OCI-LY7 (cell line): Measurements from ENCODE around the gene NCBP2. TPM values are rescaled to one million over a fixed set of nuclear protein-coding genes. Genes with fewer than 3 reads are reported as not detected.

Experiments
- BruUV-seq: library from RNA; stranded (reverse); fragments of 400-500 nt; replicated peaks from 2 replicates; lab custom pipeline; 2021; lab: Mats Ljungman, UMichigan
- CTCF ChIA-PET: fragments of 300-600 bp; sonication (Branson Sonifier 250); formaldehyde crosslinking; loops from one replicate; lab custom pipeline; 2022; ENCODE audit warnings: antibody characterized with exemption; ENCODE audit not compliant: unreplicated experiment; lab: Charles Lee
- POLR2A ChIA-PET: fragments of 300-600 bp; sonication (Branson Sonifier 250); formaldehyde crosslinking; loops from one replicate; lab custom pipeline; 2022; ENCODE audit warnings: antibody characterized with exemption; lab: Charles Lee
- DNase-seq: peaks from one replicate; pipeline ENCODE4 v3.0.0-alpha.2; 2015; ENCODE audit warnings: low spot score
- H2AFZ ChIP-seq: fragments of 200-600 bp; sonication (generic), shearing (Covaris generic); 2 replicates; pipeline ENCODE4 v1.6.1; 2014; ENCODE audit warnings: mild to moderate bottlenecking, antibody characterized with exemption, low read length, moderate library complexity
- H3K27ac ChIP-seq: fragments of 200-600 bp; sonication (generic); 2 replicates; pipeline ENCODE4 v1.5.1; 2014; ENCODE audit warnings: mixed run types, low read depth, mild to moderate bottlenecking, moderate library complexity, low read length, inconsistent platforms; ENCODE audit not compliant: poor library complexity, severe bottlenecking
- H3K36me3 ChIP-seq: fragments of 200-600 bp; sonication (generic); 2 replicates; pipeline ENCODE4 v1.6.1; 2014; ENCODE audit warnings: mild to moderate bottlenecking, antibody characterized with exemption, low read length, moderate library complexity, mixed read lengths; ENCODE audit not compliant: insufficient read depth
- H3K4me1 ChIP-seq: fragments of 200-600 bp; sonication (generic); 2 replicates; pipeline ENCODE4 v1.5.1; 2014; ENCODE audit warnings: mild to moderate bottlenecking, low read length; ENCODE audit not compliant: insufficient read depth, poor library complexity, severe bottlenecking
- H3K4me2 ChIP-seq: fragments of 200-600 bp; sonication (generic); 2 replicates; pipeline ENCODE4 v1.6.1; 2014; ENCODE audit warnings: mild to moderate bottlenecking, low read length
- H3K4me3 ChIP-seq: fragments of 200-600 bp; sonication (generic); 2 replicates; pipeline ENCODE4 v1.5.1; 2014; ENCODE audit warnings: mild to moderate bottlenecking, low read depth, low read length; ENCODE audit not compliant: poor library complexity, severe bottlenecking
- H3K79me2 ChIP-seq: fragments of 200-600 bp; sonication (generic); 2 replicates; pipeline ENCODE4 v1.6.1; 2016; ENCODE audit warnings: low read depth, mild to moderate bottlenecking, low read length, moderate library complexity, mixed read lengths; ENCODE audit not compliant: insufficient read depth
- H3K9me2 ChIP-seq: fragments of 200-600 bp; sonication (generic); 2 replicates; pipeline ENCODE4 v1.6.1; 2016; ENCODE audit warnings: mild to moderate bottlenecking, low read length, mixed read lengths; ENCODE audit not compliant: insufficient read depth
- H3K9me3 ChIP-seq: fragments of 200-600 bp; sonication (generic); 2 replicates; pipeline ENCODE4 v1.6.1; 2014; ENCODE audit warnings: mild to moderate bottlenecking, mixed run types, low read length, mixed read lengths
- H4K20me1 ChIP-seq: fragments of 200-600 bp; sonication (generic); 2 replicates; pipeline ENCODE4 v1.6.1; 2014; ENCODE audit warnings: mild to moderate bottlenecking, antibody characterized with exemption, low read length, moderate library complexity, mixed read lengths; ENCODE audit not compliant: insufficient read depth
- CTCF ChIP-seq: fragments of 200-600 bp; sonication (generic); conservative IDR thresholded peaks from 2 replicates; pipeline ENCODE4 v1.5.1; 2014; ENCODE audit warnings: mild to moderate bottlenecking, antibody characterized with exemption, low read length, moderate library complexity, mixed read lengths
- EZH2phosphoT487 ChIP-seq: fragments of 200-600 bp; sonication (generic); IDR thresholded peaks from 2 replicates; pipeline ENCODE4 v1.6.1; 2018; ENCODE audit warnings: low read depth, borderline replicate concordance, mild to moderate bottlenecking, mixed run types, antibody characterized with exemption, low read length, moderate library complexity, mixed read lengths
- intact Hi-C: fragments of 100-400 bp; cut with micrococcal nuclease; formaldehyde crosslinking; loops from one replicate; pipeline ENCODE4 v1.10.0; 2022; ENCODE audit not compliant: unreplicated experiment
- total RNA-seq, 2 experiments: library from RNA; depleted of rRNA in 1 of 2; stranded (reverse); fragments of >200 nt in 1 of 2; shearing (Covaris generic) in 1 of 2; gene quantifications; 2 replicates each; pipeline ENCODE4 v1.2.3, GENCODE V29; 2014 to 2022

The NCBP2 gene
- total RNA-seq, 2 experiments from 2014 or later = 46.4 to 73.6 TPM

GRCh38 chr3:196886144-196886543 is 56.2 kb downstream of the NCBP2 start:
- Histone ChIP-seq H3K27ac (no peak overlapping the region), H2AFZ (no peak overlapping the region), H3K4me2 (no peak overlapping the region), H3K4me3 (no peak overlapping the region), H3K9me3 (no peaks in the 10 kb centered on the region), H3K36me3 (peaks cover 56% of the 10 kb centered on the region), H4K20me1 (peaks cover 3% of the 10 kb centered on the region), H3K4me1 (peaks cover 4% of the 10 kb centered on the region), H3K79me2 (peaks cover 63% of the 10 kb centered on the region; the same call in 1 of the 2 replicates), H3K9me2 (no peaks in the 10 kb centered on the region)
- intact Hi-C loops = no loop called here
- DNase-seq = no peak
- TF ChIP-seq EZH2phosphoT487 (no peak), CTCF (no peak)
- POLR2A ChIA-PET = interaction anchor here (1.1 kb wide), 1 partner anchor 12 kb away, joined by 3 read pairs; no protein-coding TSS in a partner anchor
- CTCF ChIA-PET = interaction anchor here (0.6 kb wide), 2 partner anchors 19 to 31 kb away, joined by 3 to 5 read pairs; no protein-coding TSS in a partner anchor
- BruUV-seq = TSS peak; percentile 67

Other genes with a start within 250 kb of the NCBP2 start
- 1.9 and 3.3 TPM in 2 replicates for gene CEP19, start 230.3 kb downstream of the NCBP2 start, total RNA-seq (2014; rRNA removed; shearing (Covaris generic))
- 5.7 and 6.3 TPM in 2 replicates for gene CEP19, start 230.3 kb downstream of the NCBP2 start, total RNA-seq (2022)
- gene PIGX, start 230.2 kb downstream of the NCBP2 start, total RNA-seq (2014; rRNA removed; shearing (Covaris generic)) = 24.1 and 24.9 TPM in 2 replicates
- 31.5 and 32.4 TPM in 2 replicates for gene PIGX, start 230.2 kb downstream of the NCBP2 start, total RNA-seq (2022)
- gene PAK2, start 202.7 kb downstream of the NCBP2 start, total RNA-seq (2014; rRNA removed; shearing (Covaris generic)) = 24.5 and 37.9 TPM in 2 replicates
- gene PAK2, start 202.7 kb downstream of the NCBP2 start, total RNA-seq (2022) = 83.8 and 95.6 TPM in 2 replicates
- 39.4 and 40.2 TPM in 2 replicates for gene SENP5, start 74.6 kb downstream of the NCBP2 start, total RNA-seq (2014; rRNA removed; shearing (Covaris generic))
- gene SENP5, start 74.6 kb downstream of the NCBP2 start, total RNA-seq (2022) = 42.9 and 50.9 TPM in 2 replicates
- gene PIGZ, start 26.3 kb upstream of the NCBP2 start, total RNA-seq (2014; rRNA removed; shearing (Covaris generic)) = not detected in 2 replicates
- gene PIGZ, start 26.3 kb upstream of the NCBP2 start, total RNA-seq (2022) = 0.42 TPM in 1 of 2 replicates, not detected in the other
- 7.4 and 9.6 TPM in 2 replicates for gene MELTF, start 87.3 kb upstream of the NCBP2 start, total RNA-seq (2014; rRNA removed; shearing (Covaris generic))
- 13.8 and 14.6 TPM in 2 replicates for gene MELTF, start 87.3 kb upstream of the NCBP2 start, total RNA-seq (2022)